ENCODE data around the gene SLC35D2.

DNA sequence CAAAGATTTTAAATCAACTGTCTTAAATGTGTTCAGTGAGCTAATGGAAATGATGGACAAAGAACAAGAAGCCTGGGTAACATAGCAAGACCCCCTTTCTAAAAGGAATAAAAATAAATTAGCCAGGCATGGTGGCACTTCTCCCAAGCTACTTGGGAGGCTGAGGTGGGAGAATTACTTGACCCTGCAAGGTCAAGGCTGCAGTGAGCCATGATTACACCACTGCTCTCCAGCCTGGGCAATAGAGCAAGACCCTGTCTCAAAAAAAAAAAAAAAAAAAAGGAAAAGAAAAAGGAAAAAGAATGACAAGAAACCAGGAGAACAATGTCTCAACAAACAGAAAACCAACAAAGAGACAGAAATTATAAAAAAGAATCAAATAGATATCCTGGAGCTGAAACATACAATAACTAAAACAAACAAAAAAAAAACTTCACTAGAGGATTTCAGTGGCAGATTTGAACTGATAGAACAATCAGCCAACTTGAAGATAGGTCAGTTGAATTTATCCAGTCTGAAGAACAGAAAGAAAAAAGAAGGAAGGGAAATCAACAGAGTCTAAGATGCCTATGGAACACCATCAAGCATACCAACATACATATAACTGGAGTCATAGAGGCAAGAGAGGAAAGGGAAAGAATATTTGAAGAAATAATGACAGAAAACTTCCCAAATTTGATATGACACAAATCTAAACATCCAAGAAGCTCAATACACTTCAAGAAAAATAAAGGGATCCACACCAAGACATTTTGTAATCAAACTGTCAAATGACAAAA lies 16.8 kb upstream of the SLC35D2 start:
- no peak for TF ChIP-seq POLR2A (IDR thresholded peaks at IDR 0.05)
- TF ChIP-seq, protein P1, sequence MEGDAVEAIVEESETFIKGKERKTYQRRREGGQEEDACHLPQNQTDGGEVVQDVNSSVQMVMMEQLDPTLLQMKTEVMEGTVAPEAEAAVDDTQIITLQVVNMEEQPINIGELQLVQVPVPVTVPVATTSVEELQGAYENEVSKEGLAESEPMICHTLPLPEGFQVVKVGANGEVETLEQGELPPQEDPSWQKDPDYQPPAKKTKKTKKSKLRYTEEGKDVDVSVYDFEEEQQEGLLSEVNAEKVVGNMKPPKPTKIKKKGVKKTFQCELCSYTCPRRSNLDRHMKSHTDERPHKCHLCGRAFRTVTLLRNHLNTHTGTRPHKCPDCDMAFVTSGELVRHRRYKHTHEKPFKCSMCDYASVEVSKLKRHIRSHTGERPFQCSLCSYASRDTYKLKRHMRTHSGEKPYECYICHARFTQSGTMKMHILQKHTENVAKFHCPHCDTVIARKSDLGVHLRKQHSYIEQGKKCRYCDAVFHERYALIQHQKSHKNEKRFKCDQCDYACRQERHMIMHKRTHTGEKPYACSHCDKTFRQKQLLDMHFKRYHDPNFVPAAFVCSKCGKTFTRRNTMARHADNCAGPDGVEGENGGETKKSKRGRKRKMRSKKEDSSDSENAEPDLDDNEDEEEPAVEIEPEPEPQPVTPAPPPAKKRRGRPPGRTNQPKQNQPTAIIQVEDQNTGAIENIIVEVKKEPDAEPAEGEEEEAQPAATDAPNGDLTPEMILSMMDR (IDR thresholded peaks at IDR 0.05), result no peak
- no peak for TF ChIP-seq EP300 (IDR thresholded peaks at IDR 0.05)
